ENCODE measurements around the gene TMEM52.

Gene TMEM52

DNA sequence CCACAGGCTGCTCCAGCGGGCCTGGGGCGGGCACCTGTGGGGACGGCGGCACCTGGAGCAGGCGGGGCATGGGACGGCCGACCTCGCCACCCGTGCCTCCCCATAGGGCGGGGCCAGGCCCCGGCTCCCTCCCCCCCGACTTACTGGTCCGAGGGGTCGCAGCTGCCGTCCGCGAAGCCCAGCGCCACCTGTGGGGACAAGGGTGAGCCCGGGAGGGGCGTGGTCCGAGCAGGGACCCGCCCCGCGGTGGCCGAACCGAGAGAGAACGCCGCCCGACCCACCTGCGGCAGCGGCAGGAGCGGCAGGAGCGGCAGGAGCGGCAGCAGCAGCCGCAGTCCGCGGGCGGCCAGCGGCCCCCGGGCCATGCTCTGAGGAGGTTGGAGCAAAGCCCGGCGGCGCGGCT, at the start of gene TMEM52:
TSS of gene TMEM52 (minus strand) at position 379 of the 403 bp plus-strand sequence. CDS start at position 365, 14 bp downstream.
- no peak for DNase-seq

GRCh38 chr1:1967879-1968278, 48.8 kb upstream of the TMEM52 start:
- DNase-seq = no peak

DNA sequence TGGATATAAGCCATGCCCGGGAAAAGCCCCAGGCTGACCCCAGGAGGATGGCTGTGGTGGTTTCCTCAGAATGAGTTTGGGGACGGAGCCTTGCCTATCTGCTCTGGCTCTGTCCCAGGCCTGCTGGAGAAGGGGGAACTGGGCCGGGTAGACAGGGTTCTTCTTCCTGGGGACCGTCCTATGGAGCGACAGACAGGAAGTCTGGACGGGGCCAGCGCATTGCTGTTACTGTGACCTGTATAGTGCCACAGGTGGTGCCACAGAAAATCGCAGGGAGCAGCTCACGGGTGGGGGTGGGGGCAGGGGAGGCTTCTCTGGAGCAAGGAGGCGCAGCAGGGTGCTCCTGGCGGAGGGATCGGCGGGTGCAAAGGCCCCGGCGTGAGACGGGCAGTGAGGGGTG, 48.1 kb upstream of the TMEM52 start:
- no peak for DNase-seq

GRCh38 chr1:1966071-1966740, 47.1 kb upstream of the TMEM52 start:
- no peak for DNase-seq

DNA sequence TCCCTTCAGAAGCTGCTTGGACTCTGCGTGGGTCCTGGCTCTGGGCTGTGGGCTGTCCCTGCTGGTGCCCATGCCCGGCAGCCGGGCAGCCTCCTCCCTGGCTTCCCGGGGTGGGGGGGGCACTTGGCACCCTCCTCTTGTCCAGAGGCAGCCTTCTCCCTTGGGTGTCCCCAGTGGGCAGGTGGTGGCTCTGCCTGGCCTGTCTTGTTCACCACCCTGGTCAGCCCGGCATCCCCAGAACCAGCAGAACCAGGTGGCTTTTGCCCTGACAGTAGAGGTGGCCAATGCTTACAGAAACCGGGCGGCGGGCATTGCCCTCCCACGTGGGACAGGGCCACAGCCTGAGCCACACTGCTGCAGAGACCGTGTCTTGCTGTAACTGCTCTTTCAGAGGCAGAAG, 46.5 kb upstream of the TMEM52 start:
- DNase-seq = no peak

DNA sequence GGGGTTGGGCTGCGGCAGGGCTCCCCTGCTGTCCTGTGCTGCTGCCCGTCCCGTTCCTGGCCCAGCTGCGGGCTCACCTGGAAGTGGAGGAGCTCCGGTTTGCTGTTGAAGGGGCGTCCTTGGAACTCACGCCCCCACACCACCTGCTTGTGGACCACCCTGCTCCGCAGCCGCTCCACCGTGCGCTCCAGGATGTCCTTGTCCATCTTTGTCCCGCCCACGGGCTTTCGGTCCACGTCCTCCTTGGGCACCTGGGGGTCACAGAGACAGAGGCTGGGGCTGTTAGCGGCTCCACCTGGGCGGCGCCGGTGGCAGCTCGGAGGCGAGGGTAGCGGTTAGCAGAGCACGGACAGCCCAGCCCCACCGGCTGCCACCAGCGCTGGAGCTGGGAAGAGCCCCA, 45.7 kb upstream of the TMEM52 start:
- no peak for DNase-seq

DNA sequence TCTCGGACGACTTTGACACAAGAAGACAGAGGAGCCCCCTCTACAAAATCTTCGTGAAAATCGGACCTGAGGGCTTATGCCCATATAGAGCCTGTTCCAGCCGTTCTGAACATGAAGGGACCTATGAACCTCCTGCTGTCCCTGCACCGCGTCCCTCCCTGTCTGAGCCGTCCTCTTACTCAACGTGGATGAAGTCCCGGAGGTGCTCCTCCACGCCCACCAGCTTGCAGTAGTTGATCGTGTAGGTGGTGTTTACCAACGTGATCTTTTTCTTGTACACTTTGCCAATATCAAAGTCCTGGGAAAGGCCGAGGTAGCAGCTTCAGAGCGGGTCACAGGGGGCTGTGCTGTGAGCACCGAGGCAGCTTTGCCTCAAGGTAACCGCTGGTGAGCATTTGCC, 44.5 kb upstream of the TMEM52 start:
- no peak for DNase-seq

GRCh38 chr1:1962752-1963151, 43.7 kb upstream of the TMEM52 start:
- DNase-seq = no peak

GRCh38 chr1:1960480-1961196, 41.6 kb upstream of the TMEM52 start:
- no peak for DNase-seq

DNA sequence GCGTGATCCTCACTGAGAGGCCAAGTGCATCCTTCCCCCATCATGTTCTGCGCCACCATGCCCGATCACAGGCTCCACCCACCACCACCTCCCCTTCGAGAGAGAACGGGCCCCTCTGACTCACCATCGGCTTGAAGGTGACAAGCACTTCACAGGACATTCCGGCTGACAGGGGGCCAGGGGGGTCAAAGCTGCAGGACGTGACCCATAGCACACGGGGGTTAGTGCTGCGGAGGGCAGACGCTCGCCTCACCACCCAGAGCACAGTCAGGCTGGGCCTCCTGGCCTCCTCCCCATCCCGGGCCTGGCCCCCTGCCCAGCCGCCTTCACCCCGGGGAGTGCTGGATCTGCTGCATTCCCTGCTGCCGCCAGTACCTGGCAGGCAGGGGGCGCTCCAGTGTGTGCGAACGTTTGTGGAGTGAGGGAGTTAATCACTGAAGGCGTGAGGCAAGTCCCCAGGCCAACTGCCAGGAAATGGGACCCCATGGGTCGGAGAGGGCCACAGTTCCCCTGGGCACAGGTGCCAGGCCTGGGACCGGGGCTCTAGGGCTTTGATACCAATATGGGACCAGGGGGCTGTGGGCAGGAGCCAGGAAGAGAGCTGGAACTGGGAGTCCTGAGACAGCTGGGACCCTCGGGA, 40.9 kb upstream of the TMEM52 start:
- peak; percentile 91 for DNase-seq

GRCh38 chr1:1959459-1959839, 40.4 kb upstream of the TMEM52 start:
- no peak for DNase-seq

- DNase-seq = no peak
These were observed 39.0 kb upstream of the TMEM52 start for GRCh38 chr1:1958071-1958541.

DNA sequence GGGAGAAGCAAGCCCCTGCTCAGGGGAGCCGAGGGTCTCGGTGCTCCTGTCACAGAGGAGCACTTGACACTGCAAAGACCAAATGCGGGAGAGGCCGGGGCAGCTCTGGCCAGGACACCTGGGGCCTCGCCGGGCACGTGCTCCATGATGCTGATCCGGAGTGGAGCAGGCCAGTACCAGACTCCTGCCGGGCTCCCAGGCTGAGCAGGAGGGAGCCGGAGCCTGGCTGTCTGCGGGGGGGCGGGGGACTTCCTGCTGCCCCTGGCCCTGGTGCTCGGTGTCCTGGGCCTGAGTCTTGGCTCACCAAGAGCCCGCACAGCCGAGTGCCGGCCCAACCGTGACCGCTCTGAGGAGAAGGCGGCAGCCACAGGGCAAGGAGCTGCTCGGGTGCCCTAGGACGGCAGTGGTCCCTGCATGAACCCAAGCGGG, 38.5 kb upstream of the TMEM52 start:
- DNase-seq = no peak

GRCh38 chr1:1956586-1957532, 37.8 kb upstream of the TMEM52 start:
- DNase-seq = no peak

- DNase-seq = no peak
These were observed 37.0 kb upstream of the TMEM52 start for GRCh38 chr1:1956101-1956500.

DNA sequence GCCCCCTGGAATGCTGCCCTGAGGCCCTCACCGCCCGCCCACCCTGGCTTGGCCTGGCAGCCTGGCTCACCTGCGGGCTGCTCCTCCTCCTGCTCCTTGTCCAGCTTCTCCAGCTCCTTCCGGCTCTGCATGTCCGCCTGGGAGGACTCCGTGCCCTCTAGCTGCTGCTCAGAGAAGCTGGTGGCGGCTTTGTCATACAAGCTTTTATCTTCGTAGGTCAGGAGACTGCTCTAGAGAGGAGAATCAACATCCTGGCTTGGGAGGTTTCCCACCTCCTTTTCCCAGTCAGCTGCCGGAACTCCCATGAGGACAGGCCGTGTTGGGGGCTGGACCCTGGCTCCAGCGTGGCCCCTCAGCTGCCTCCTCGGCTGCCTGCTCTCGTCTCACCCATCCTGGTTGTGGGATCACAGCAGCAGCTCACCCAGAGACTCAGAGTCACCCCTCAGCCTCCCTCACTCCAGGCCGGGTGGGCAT, 36.6 kb upstream of the TMEM52 start:
- DNase-seq = no peak

DNA sequence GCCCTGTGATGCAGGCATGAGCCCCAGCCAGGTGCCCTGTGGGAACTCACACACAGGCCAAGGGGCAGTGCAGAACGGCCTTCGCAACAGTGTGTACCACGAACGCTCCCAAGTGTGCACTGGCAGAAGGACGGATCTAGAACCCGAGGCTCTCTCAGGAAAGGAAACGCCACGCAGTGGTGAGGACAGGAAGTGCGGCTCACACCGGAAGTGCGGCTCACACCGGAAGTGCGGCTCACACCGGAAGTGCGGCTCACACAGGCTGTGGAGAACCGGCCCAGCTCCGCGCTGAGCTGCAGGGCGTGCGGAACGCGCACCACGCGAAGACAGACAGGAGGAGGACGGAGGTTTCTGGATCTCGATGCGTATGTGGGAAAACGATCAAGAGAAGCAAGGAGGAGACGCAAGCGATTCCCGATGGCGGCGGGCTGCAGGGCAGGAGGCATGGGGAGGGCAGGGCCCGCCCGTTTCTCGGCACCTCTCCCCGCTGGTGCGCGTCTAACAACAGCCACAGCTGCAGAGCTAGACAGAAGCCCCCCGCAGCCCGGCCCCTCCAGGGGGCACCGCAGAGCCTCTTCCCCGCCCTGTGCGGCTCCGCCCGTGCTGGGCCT, 35.9 kb upstream of the TMEM52 start:
- DNase-seq = no peak

DNA sequence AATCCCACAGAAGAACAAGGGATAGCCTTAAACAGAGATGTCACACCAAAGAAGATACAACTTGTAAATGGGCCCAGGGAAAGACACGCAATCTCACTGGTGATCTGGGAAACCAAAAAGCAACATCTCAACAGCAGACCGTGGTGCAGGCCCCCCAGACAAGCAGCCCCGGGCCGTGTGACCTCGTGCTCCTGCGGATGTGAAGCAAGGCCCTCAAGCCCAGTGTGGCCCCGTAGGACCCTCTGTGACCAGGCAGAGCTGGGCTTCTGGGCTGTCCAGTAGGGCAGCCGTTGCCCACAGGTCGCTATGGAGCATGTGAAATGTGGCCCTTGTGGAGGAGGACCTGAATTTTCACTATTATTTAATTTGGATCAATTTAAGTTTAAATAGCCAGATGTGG, 34.9 kb upstream of the TMEM52 start:
- DNase-seq = no peak

DNA sequence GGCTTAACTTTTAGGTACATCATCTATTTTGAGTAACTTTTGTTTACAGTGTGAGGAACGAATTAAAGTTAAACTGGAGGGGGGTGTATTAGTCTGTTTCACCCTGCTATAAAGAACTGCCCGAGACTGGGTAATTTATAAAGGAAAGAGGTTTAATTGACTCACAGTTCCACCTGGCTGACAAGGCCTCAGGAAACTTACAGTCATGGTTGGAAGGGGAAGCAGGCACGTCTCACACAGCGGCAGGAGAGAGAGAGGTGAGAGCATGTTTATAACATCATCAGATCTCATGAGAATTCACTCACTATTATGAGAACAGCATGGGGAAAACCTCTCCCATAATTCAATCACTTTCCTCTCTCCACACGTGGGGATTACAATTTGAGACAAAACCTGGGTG, 31.9 kb upstream of the TMEM52 start:
- no peak for DNase-seq

DNA sequence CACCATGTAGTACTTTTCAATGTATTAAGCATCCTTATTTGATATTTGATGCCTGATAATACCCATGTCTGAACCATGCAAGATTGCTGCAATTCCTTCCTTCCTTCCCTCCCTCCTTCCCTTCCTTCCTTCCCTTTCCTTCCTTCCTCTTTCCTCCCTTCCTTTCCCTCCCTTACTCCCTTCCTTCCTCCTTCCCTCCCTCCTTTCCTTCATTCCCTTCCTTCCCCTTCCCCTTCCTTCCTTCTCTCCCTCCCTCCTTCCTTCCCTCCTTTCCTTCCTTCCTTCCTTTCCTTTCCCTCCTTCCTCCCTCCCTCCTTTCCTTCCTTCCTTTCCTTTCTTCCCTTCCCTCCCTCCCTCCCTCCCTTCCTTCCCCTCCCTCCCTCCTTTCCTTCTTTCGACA, 29.7 kb upstream of the TMEM52 start:
- no peak for DNase-seq

GRCh38 chr1:1947493-1947892, 28.4 kb upstream of the TMEM52 start:
- peak; percentile 79 for DNase-seq

DNA sequence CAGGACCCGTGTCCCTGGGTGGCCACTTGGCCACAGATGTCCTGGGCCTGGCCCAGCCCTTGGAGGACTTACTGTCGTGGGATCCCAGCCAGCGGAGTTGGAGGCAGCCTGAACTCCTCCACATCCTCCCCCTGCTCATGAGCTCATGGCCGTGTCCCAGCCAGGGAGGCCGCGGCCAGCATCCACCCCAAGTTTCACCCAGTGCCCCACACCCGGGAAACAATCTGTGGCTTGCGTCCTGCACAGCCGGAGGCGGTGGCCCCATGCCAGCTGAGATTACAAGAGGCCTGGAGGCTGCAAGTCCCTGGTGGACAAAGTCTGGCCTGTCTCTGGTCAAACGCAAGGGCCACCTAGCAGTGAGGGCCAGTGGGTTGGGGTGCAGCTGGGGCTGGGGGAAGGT, 27.5 kb upstream of the TMEM52 start:
- DNase-seq = no peak
